ENCODE data around the gene TECR.

- TF ChIP-seq POLR2A (IDR thresholded peaks at IDR 0.05) (no peak), CTCF (IDR thresholded peaks at IDR 0.05) (no peak)
Measured at GRCh38 chr19:14512406-14512961, 16.9 kb upstream of the TECR start.

All from uterus (tissue), 2 donors.